Body of pancreas (tissue), 4 donors: Measurements from ENCODE around the gene CKAP2L. TPM values are rescaled to one million over a fixed set of nuclear protein-coding genes. Genes with fewer than 3 reads are reported as not detected.

Experiments used
- ATAC-seq: fragments of 150-250 bp; one replicate; pipeline ENCODE4 v1.9.1; 2016
- DNase-seq, 4 donors: peaks; one replicate each; pipeline ENCODE4 v3.0.0-alpha.2; 2019
- H3K27ac ChIP-seq, 4 donors: fragments of 200-600 bp; sonication (generic); 1 replicate in 3 of 4; 2 replicates in 1 of 4; pipeline versions ENCODE4 v1.5.1 to v1.6.1; 2016 to 2019; ENCODE audit warnings: mild to moderate bottlenecking in 1 of 4, mixed read lengths in 1 of 4, moderate library complexity in 1 of 4
- H3K27me3 ChIP-seq, 2 donors: fragments of 200-600 bp; sonication (generic); one replicate each; pipeline ENCODE4 v1.6.0; 2016; ENCODE audit warnings: mild to moderate bottlenecking in 1 of 2
- H3K36me3 ChIP-seq, 2 donors: fragments of 200-600 bp; sonication (generic); replicated peaks in 1 of 2; 2 replicates each; pipeline ENCODE4 v1.5.1; 2016; ENCODE audit warnings: low read depth in 2 of 2; ENCODE audit not compliant: insufficient read depth in 1 of 2
- H3K4me1 ChIP-seq: fragments of 200-600 bp; sonication (generic); one replicate; pipeline ENCODE4 v1.6.0; 2016
- H3K4me3 ChIP-seq, 2 donors: fragments of 200-600 bp; sonication (generic); 1 replicate in 1 of 2; 2 replicates in 1 of 2; pipeline ENCODE4 v1.5.1; 2016 to 2019
- H3K9me3 ChIP-seq, 3 donors: fragments of 200-600 bp; sonication (generic); 1 replicate in 2 of 3; 2 replicates in 1 of 3; pipeline ENCODE4 v1.5.1; 2016
- CTCF ChIP-seq, 7 experiments: fragments of 450-650 bp in 4 of 7; fragments of 200-600 bp in 3 of 7; sonication (generic) in 3 of 7; IDR thresholded peaks; one replicate each; pipeline ENCODE4 v1.5.1; 2016 to 2019; ENCODE audit warnings: antibody characterized with exemption in 7 of 7
- POLR2A ChIP-seq, 3 donors: fragments of 450-650 bp; IDR thresholded peaks; one replicate each; pipeline ENCODE4 v1.6.1; 2016; ENCODE audit warnings: antibody characterized with exemption in 3 of 3, mild to moderate bottlenecking in 2 of 3
- WGBS, 2 donors: methylation state at CpG; one replicate each; pipeline ENCODE4 v1.1.5; 2017; 5-methylcytosine and 5-hydroxymethylcytosine counted together
- intact Hi-C: fragments of 100-400 bp; cut with DNase I; formaldehyde crosslinking; loops from one replicate; pipeline ENCODE4 v1.15.1; 2023
- total RNA-seq, 2 donors: library from RNA; depleted of rRNA; stranded (reverse); fragments of >200 nt; gene quantifications; one replicate each; pipeline ENCODE4 v1.1.0, GENCODE V29; 2016

CKAP2L gene
- total RNA-seq, 2 donors from 2014 or later = under 0.01 TPM; not detected in 1

- no peaks in the 10 kb centered on the region for H3K4me1 ChIP-seq
- DNase-seq (no peak), ATAC-seq (no peak)
- no peaks in the 10 kb centered on the region for H3K9me3 ChIP-seq
- 64% methylated on average over 17 of the region's 17 CpGs for WGBS, 2 donors
- H3K27me3 ChIP-seq = no peaks in the 10 kb centered on the region
- intact Hi-C loops = no loop called here
- H3K27ac ChIP-seq = no peak overlapping the region
- H3K36me3 ChIP-seq = no peaks in the 10 kb centered on the region
- no peak overlapping the region for H3K4me3 ChIP-seq
- no peak for TF ChIP-seq POLR2A (IDR thresholded peaks at IDR 0.05)
- no peak for TF ChIP-seq CTCF (IDR thresholded peaks at IDR 0.05)
Observed at GRCh38 chr2:112712903-112713584, 51.4 kb downstream of the CKAP2L start.

GRCh38 chr2:112712465-112712864 is 51.9 kb downstream of the CKAP2L start:
- Histone ChIP-seq H3K27ac (no peak overlapping the region), H3K9me3 (no peaks in the 10 kb centered on the region), H3K4me1 (no peaks in the 10 kb centered on the region), H3K36me3 (no peaks in the 10 kb centered on the region), H3K27me3 (no peaks in the 10 kb centered on the region), H3K4me3 (no peak overlapping the region)
- no peak for TF ChIP-seq CTCF (IDR thresholded peaks at IDR 0.05)
- TF ChIP-seq POLR2A (IDR thresholded peaks at IDR 0.05) = no peak
- WGBS, 2 donors = 56 to 61% methylated on average over 3 of the region's 3 CpGs
- DNase-seq (no peak), ATAC-seq (no peak)
- intact Hi-C loops = no loop called here

GRCh38 chr2:112710956-112711750 is 53.3 kb downstream of the CKAP2L start:
- TF ChIP-seq POLR2A (IDR thresholded peaks at IDR 0.05) (no peak), CTCF (IDR thresholded peaks at IDR 0.05) (no peak)
- Histone ChIP-seq H3K27ac (no peak overlapping the region), H3K4me3 (no peak overlapping the region), H3K36me3 (no peaks in the 10 kb centered on the region), H3K9me3 (no peaks in the 10 kb centered on the region), H3K4me1 (no peaks in the 10 kb centered on the region), H3K27me3 (no peaks in the 10 kb centered on the region)
- ATAC-seq (no peak), DNase-seq (no peak)
- intact Hi-C loops = no loop called here
- 63 to 69% methylated on average over 9 of the region's 9 CpGs for WGBS, 2 donors

GRCh38 chr2:112709703-112710102 is 54.7 kb downstream of the CKAP2L start:
- 66 to 67% methylated on average over 6 of the region's 6 CpGs for WGBS, 2 donors

More at GRCh38 chr2:112709703-112710102, 54.7 kb downstream of the CKAP2L start:
- TF ChIP-seq POLR2A (IDR thresholded peaks at IDR 0.05) (no peak), CTCF (IDR thresholded peaks at IDR 0.05) (no peak)
- Histone ChIP-seq H3K27ac (no peak overlapping the region), H3K27me3 (no peaks in the 10 kb centered on the region), H3K9me3 (no peaks in the 10 kb centered on the region), H3K4me3 (no peak overlapping the region), H3K36me3 (no peaks in the 10 kb centered on the region), H3K4me1 (no peaks in the 10 kb centered on the region)
- intact Hi-C loops = no loop called here
- ATAC-seq (no peak), DNase-seq (no peak)
